HepG2 (cell line): ENCODE data around the gene SRSF1. TPM values are rescaled to one million over a fixed set of nuclear protein-coding genes. Genes with fewer than 3 reads are reported as not detected.

Source experiments
- ATAC-seq: fragments of 200-7000 bp; cut with Tn5 transposase; 3 replicates; pipeline ENCODE4 v1.9.1; 2020; ENCODE audit warnings: mild to moderate bottlenecking, moderate library complexity
- BruUV-seq: library from RNA; stranded (reverse); fragments of 400-500 nt; replicated peaks from 2 replicates; lab custom pipeline; 2021; lab: Mats Ljungman, UMichigan
- CTCF ChIA-PET: fragments of 300-600 bp; formaldehyde crosslinking; extraction: SDS; loops from one replicate; lab custom pipeline; 2021; ENCODE audit warnings: low total read pairs, inconsistent platforms, low intra/inter-chr PET ratio; lab: Yijun Ruan, JAX
- POLR2A ChIA-PET: fragments of 350-600 bp; sonication (Branson Sonifier 250); formaldehyde crosslinking; loops from one replicate; lab custom pipeline; 2020; ENCODE audit warnings: antibody characterized with exemption, inconsistent platforms; lab: Yijun Ruan, JAX
- DNase-seq: peaks from one replicate; pipeline ENCODE4 v3.0.0-alpha.2; 2015; ENCODE audit warnings: low spot score
- FAIRE-seq: peaks from 3 replicates; lab custom pipeline; 2011; peaks lifted over from hg19 to GRCh38; lab: Jason Lieb, UNC
- H2AFZ ChIP-seq: one replicate; pipeline ENCODE4 v1.6.1; 2011; ENCODE audit warnings: low read length, inconsistent platforms
- H3K27ac ChIP-seq: fragments of 300-600 bp; 3 replicates; pipeline ENCODE4 v1.8.0; 2011; ENCODE audit warnings: mixed run types, mild to moderate bottlenecking, mixed read lengths, low read length, inconsistent platforms; ENCODE audit not compliant: insufficient read depth; ENCODE audit errors: extremely low read length
- H3K27me3 ChIP-seq, 2 experiments: fragments of 200-600 bp in 1 of 2; 2 replicates in 1 of 2; 3 replicates in 1 of 2; pipeline versions ENCODE4 v1.6.0 to v1.8.0; 2011; ENCODE audit warnings: low read length in 2 of 2, mild to moderate bottlenecking in 2 of 2, moderate library complexity in 2 of 2, inconsistent platforms in 1 of 2; ENCODE audit not compliant: insufficient read depth in 2 of 2, control insufficient read depth in 1 of 2
- H3K36me3 ChIP-seq, 2 experiments: fragments of 200-600 bp in 1 of 2; replicated peaks in 1 of 2; 2 replicates in 1 of 2; 3 replicates in 1 of 2; pipeline versions ENCODE4 v1.5.1 to v1.8.0; 2011; ENCODE audit warnings: low read length in 2 of 2, inconsistent platforms in 1 of 2; ENCODE audit not compliant: insufficient read depth in 2 of 2, control insufficient read depth in 1 of 2
- H3K4me1 ChIP-seq: 2 replicates; pipeline ENCODE4 v1.5.1; 2012; ENCODE audit warnings: low read length, inconsistent platforms; ENCODE audit not compliant: insufficient read depth
- H3K4me2 ChIP-seq: 2 replicates; pipeline ENCODE4 v1.6.0; 2011; ENCODE audit warnings: low read depth, low read length, inconsistent platforms
- H3K4me3 ChIP-seq, 3 experiments: fragments of 200-600 bp in 1 of 3; sonication (generic), shearing (Covaris generic) in 1 of 3; replicated peaks in 1 of 3; 2 replicates each; pipeline ENCODE4 v1.5.1; 2011 to 2016; ENCODE audit warnings: low read length in 3 of 3, inconsistent platforms in 2 of 3, low read depth in 2 of 3, mild to moderate bottlenecking in 2 of 3, control low read depth in 1 of 3, mixed read lengths in 1 of 3; ENCODE audit not compliant: insufficient read depth in 1 of 3
- H3K79me2 ChIP-seq: one replicate; pipeline ENCODE4 v1.6.1; 2011; ENCODE audit warnings: low read length, inconsistent platforms; ENCODE audit not compliant: insufficient read depth
- H3K9ac ChIP-seq: 2 replicates; pipeline ENCODE4 v1.6.0; 2011; ENCODE audit warnings: mild to moderate bottlenecking, low read depth, low read length, inconsistent platforms; ENCODE audit not compliant: insufficient read depth
- H3K9me3 ChIP-seq: 2 replicates; pipeline ENCODE4 v1.5.1; 2012; ENCODE audit warnings: mild to moderate bottlenecking, low read length
- H4K20me1 ChIP-seq: 2 replicates; pipeline ENCODE4 v1.6.0; 2011; ENCODE audit warnings: inconsistent platforms, mild to moderate bottlenecking, low read length, moderate library complexity; ENCODE audit not compliant: insufficient read depth
- AKAP8 ChIP-seq: sonication (generic); formaldehyde crosslinking; IDR thresholded peaks from 2 replicates; pipeline ENCODE4 v1.5.1; 2020; ENCODE audit warnings: mild to moderate bottlenecking, missing genetic modification reagents
- CCAR2 ChIP-seq: fragments of 200-400 bp; formaldehyde crosslinking; optimal IDR thresholded peaks from 2 replicates; pipeline ENCODE3; 2018; ENCODE audit warnings: low read depth, mild to moderate bottlenecking, low read length, moderate library complexity
- CENPX ChIP-seq: sonication (generic); formaldehyde crosslinking; IDR thresholded peaks from 2 replicates; pipeline ENCODE4 v1.9.0; 2021; ENCODE audit warnings: mild to moderate bottlenecking, missing genetic modification reagents, moderate library complexity
- FOSL1 ChIP-seq: sonication (generic); formaldehyde crosslinking; IDR thresholded peaks from 2 replicates; pipeline ENCODE4 v1.9.0; 2021; ENCODE audit warnings: missing genetic modification reagents, borderline replicate concordance
- GTF2F1 ChIP-seq: fragments of 150-350 bp; IDR thresholded peaks from 2 replicates; pipeline ENCODE4 v1.6.1; 2014; ENCODE audit warnings: low read length
- HINFP ChIP-seq: sonication (generic); formaldehyde crosslinking; IDR thresholded peaks from 2 replicates; pipeline ENCODE4 v1.4.0; 2020; ENCODE audit warnings: low read depth, mild to moderate bottlenecking, missing genetic modification reagents
- HOXA5 ChIP-seq: sonication (generic); formaldehyde crosslinking; IDR thresholded peaks from 2 replicates; pipeline ENCODE4 v1.4.0; 2020; ENCODE audit warnings: missing genetic modification reagents
- MXD1 ChIP-seq: sonication (generic); formaldehyde crosslinking; IDR thresholded peaks from 2 replicates; pipeline ENCODE4 v1.4.0; 2020; ENCODE audit warnings: mild to moderate bottlenecking, missing genetic modification reagents
- POLR2A ChIP-seq, 2 experiments: IDR thresholded peaks; 2 replicates each; pipeline ENCODE4 v1.6.1; 2011; ENCODE audit warnings: low read depth in 2 of 2, low read length in 2 of 2, mild to moderate bottlenecking in 1 of 2, moderate library complexity in 1 of 2; ENCODE audit not compliant: insufficient read depth in 1 of 2
- RFXANK ChIP-seq: IDR thresholded peaks from 2 replicates; pipeline ENCODE4 v1.6.1; 2016
- SALL1 ChIP-seq: sonication (generic); formaldehyde crosslinking; IDR thresholded peaks from 2 replicates; pipeline ENCODE4 v1.8.0; 2022; ENCODE audit warnings: mild to moderate bottlenecking, missing genetic modification reagents
- SOX5 ChIP-seq: IDR thresholded peaks from 2 replicates; pipeline ENCODE4 v1.6.1; 2016; ENCODE audit warnings: borderline replicate concordance
- ZNF138 ChIP-seq: sonication (generic); formaldehyde crosslinking; IDR thresholded peaks from 2 replicates; pipeline ENCODE4 v1.5.0; 2020; ENCODE audit warnings: mild to moderate bottlenecking, low read depth, missing genetic modification reagents
- ZNF296 ChIP-seq: sonication (generic); formaldehyde crosslinking; conservative IDR thresholded peaks from 2 replicates; pipeline ENCODE4 v1.5.0; 2020; ENCODE audit warnings: mild to moderate bottlenecking, missing genetic modification reagents
- ZNF530 ChIP-seq: sonication (generic); formaldehyde crosslinking; IDR thresholded peaks from 2 replicates; pipeline ENCODE4 v1.5.0; 2020; ENCODE audit warnings: low read depth, mild to moderate bottlenecking, missing genetic modification reagents
- WGBS: methylation state at CpG from one replicate; pipeline ENCODE4 v1.1.6; 2017; ENCODE audit warnings: low lambda C conversion rate; 5-methylcytosine and 5-hydroxymethylcytosine counted together
- in situ Hi-C: cut with HindIII; loops from 2 replicates; pipeline ENCODE4 v1.10.0; 2017; ENCODE audit warnings: low pct_unique_long_range_greater_than_20kb; ENCODE audit not compliant: extremely low pct_ligation_motif_present
- intact Hi-C: fragments of 100-400 bp; cut with micrococcal nuclease; formaldehyde crosslinking; loops from one replicate; pipeline ENCODE4 v1.10.0; 2022; ENCODE audit not compliant: unreplicated experiment
- polyA plus RNA-seq, 8 experiments: library from polyadenylated mRNA; depleted of rRNA in 3 of 8; stranded (reverse) in 7 of 8; unstranded in 1 of 8; fragments of >200 nt; fragmentation: Illumina TruSeq in 4 of 8; extraction: Trizol in 4 of 8; gene quantifications; 2 replicates each; pipeline versions ENCODE4 v1.2.1 to v1.2.3, GENCODE V29; 2011 to 2016; ENCODE audit warnings: low read depth in 4 of 8, missing spikeins in 1 of 8, mixed read lengths in 1 of 8; ENCODE audit not compliant: insufficient read depth in 1 of 8
- total RNA-seq, 5 experiments: library from RNA; depleted of rRNA; stranded (reverse); fragments of >200 nt; fragmentation: Illumina TruSeq; extraction: Trizol; gene quantifications; 2 replicates each; pipeline ENCODE4 v1.2.3, GENCODE V29; 2016; ENCODE audit warnings: low read depth in 1 of 5
- TF ChIP-seq, protein P1 (sequence below): IDR thresholded peaks from 2 replicates; pipeline ENCODE4 v1.6.1; 2016
- TF ChIP-seq, protein P2 (sequence below): sonication (generic); formaldehyde crosslinking; IDR thresholded peaks from 2 replicates; pipeline ENCODE4 v1.4.0; 2020; ENCODE audit warnings: mild to moderate bottlenecking, missing genetic modification reagents

Gene SRSF1
- total and polyA plus RNA-seq, 2 of the 13 experiments (the other 11 are each of a cell fraction or from before 2014, with no cell fraction given): 142 to 445 TPM

DNA sequence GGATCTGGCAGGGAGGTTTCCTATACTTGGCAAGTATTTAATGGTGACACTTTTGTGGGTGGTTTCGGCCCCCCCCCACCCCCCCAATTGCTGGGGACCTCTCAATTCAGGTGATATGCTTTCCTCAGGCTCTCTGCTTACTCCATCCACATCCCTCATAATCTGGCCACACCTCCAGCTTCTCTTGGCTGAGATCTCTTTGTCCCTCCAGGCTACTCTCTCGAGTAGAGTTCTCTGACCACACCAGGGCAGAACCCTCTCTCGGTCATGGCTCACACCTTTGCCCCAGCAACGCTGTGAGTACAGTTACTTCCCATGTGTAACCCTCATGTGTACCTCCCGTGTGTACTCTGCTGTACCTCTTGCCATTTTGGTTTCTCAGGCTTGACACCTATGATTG lies 34.1 kb upstream of the SRSF1 start:
- 0 out of 2 replicates have a peak, but pooled peaks cover 6% of the 10 kb centered on the region for H3K4me1 ChIP-seq
- H4K20me1 ChIP-seq: no peaks in the 10 kb centered on the region
- no peak overlapping the region for H3K4me3 ChIP-seq
- BruUV-seq: no TSS peak
- H3K9ac ChIP-seq: no peak overlapping the region
- no peaks in the 10 kb centered on the region for H3K36me3 ChIP-seq
- H3K4me2 ChIP-seq: no peak overlapping the region
- POLR2A ChIA-PET: no interaction called here
- CTCF ChIA-PET: no interaction called here
- FAIRE-seq (no peak), DNase-seq (no peak)
- H3K27ac ChIP-seq: no peak overlapping the region
- no peaks in the 10 kb centered on the region for H3K79me2 ChIP-seq
- H2AFZ ChIP-seq: no peak overlapping the region
- no peaks in the 10 kb centered on the region for H3K9me3 ChIP-seq
- 3% methylated on average over 5 of the region's 5 CpGs for WGBS
- peaks cover 3 to 45% of the 10 kb centered on the region in 2 experiments; a peak in 3 of 5 replicates for H3K27me3 ChIP-seq
- intact Hi-C loops (no loop called here), in situ Hi-C loops (loop anchor here (25.0 kb wide), 1 partner anchor 421 kb away; no protein-coding TSS in a partner anchor)
- TF ChIP-seq CENPX (CRISPR knock-in tag) (no peak), ZNF296 (CRISPR knock-in tag) (no peak), RFXANK (CRISPR knock-in tag) (no peak), SALL1 (no peak), ZNF530 (no peak)
- TF ChIP-seq, all 625 proteins: peak for 0
- no peak for ATAC-seq

- in situ Hi-C loops: loop anchor here (25.0 kb wide), 1 partner anchor 422 kb away; no protein-coding TSS in a partner anchor
- Histone ChIP-seq H3K9ac (no peak overlapping the region), H3K9me3 (no peaks in the 10 kb centered on the region), H3K4me1 (0 out of 2 replicates have a peak, but pooled peaks cover 6% of the 10 kb centered on the region), H4K20me1 (no peaks in the 10 kb centered on the region), H3K27ac (no peak overlapping the region), H3K27me3 (peaks cover 3 to 45% of the 10 kb centered on the region in 2 experiments; a peak in 3 of 5 replicates), H3K79me2 (no peaks in the 10 kb centered on the region), H3K4me3 (no peak overlapping the region), H3K4me2 (no peak overlapping the region), H3K36me3 (no peaks in the 10 kb centered on the region), H2AFZ (no peak overlapping the region)
- ATAC-seq (no peak), DNase-seq (no peak), FAIRE-seq (no peak)
- no TSS peak for BruUV-seq
- CTCF ChIA-PET: no interaction called here
- POLR2A ChIA-PET: no interaction called here
- 40% methylated on average over 8 of the region's 8 CpGs for WGBS
- intact Hi-C loops: no loop called here
- no peak for TF ChIP-seq ZNF138
- no peak for TF ChIP-seq AKAP8
- TF ChIP-seq, protein P1, sequence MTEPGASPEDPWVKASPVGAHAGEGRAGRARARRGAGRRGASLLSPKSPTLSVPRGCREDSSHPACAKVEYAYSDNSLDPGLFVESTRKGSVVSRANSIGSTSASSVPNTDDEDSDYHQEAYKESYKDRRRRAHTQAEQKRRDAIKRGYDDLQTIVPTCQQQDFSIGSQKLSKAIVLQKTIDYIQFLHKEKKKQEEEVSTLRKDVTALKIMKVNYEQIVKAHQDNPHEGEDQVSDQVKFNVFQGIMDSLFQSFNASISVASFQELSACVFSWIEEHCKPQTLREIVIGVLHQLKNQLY (CRISPR knock-in tag): no peak
- no peak for TF ChIP-seq MXD1 (CRISPR knock-in tag)
- TF ChIP-seq, protein P2, sequence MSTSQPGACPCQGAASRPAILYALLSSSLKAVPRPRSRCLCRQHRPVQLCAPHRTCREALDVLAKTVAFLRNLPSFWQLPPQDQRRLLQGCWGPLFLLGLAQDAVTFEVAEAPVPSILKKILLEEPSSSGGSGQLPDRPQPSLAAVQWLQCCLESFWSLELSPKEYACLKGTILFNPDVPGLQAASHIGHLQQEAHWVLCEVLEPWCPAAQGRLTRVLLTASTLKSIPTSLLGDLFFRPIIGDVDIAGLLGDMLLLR (CRISPR knock-in tag): no peak
- no peak for TF ChIP-seq HINFP (CRISPR knock-in tag)
- no peak for TF ChIP-seq FOSL1 (CRISPR knock-in tag)
- no peak for TF ChIP-seq SOX5 (CRISPR knock-in tag)
- TF ChIP-seq POLR2A (IDR thresholded peaks at IDR 0.05; ENCODE audit: insufficient read depth in 1 of 2, low read depth in 2 of 2, low read length in 2 of 2): no peak
- TF ChIP-seq CCAR2: no peak
- no peak for TF ChIP-seq HOXA5 (CRISPR knock-in tag)
- TF ChIP-seq GTF2F1: no peak
Measured at GRCh38 chr17:58040386-58040785, 33.3 kb upstream of the SRSF1 start.
